ENCODE data around the gene RER1.

GRCh38 chr1:2427976-2428375, 36.3 kb downstream of the RER1 start:
- no peak for TF ChIP-seq POLR2A (IDR thresholded peaks at IDR 0.05; ENCODE audit: low read length)
- no peak for TF ChIP-seq GATA1 (IDR thresholded peaks at IDR 0.05; ENCODE audit: low read depth, low read length)

Measured in erythroblast (primary cell).